ENCODE data around the gene FGGY.
"Not testable (repeated sequence)": the region's sequence is repeated elsewhere in the genome, so short reads cannot be mapped to it uniquely, and the experiment has no call there.

Gene FGGY

GRCh38 chr1:59453297-59453968 lies 156.5 kb downstream of the FGGY start:
- in situ Hi-C loops (cut with HindIII; ENCODE audit: low sequenced_read_pairs), result no loop called here
- DNase-seq (ENCODE audit: low read depth), result no peak
- no peak for TF ChIP-seq CTCF (IDR thresholded peaks at IDR 0.05; ENCODE audit: low read depth, low read length, missing control alignments)
- no peak overlapping the region for H3K4me3 ChIP-seq (ENCODE audit: low read depth, low read length)

- no peak for DNase-seq (ENCODE audit: low read depth)
- in situ Hi-C loops (cut with HindIII; ENCODE audit: low sequenced_read_pairs), result no loop called here
- no peak for TF ChIP-seq CTCF (IDR thresholded peaks at IDR 0.05; ENCODE audit: low read depth, low read length, missing control alignments)
These were observed 158.3 kb downstream of the FGGY start for GRCh38 chr1:59455206-59455605.

GRCh38 chr1:59457786-59458185 lies 160.9 kb downstream of the FGGY start:
- in situ Hi-C loops (cut with HindIII; ENCODE audit: low sequenced_read_pairs), result no loop called here
- no peak overlapping the region for H3K4me3 ChIP-seq (ENCODE audit: low read depth, low read length)
- TF ChIP-seq CTCF (IDR thresholded peaks at IDR 0.05; ENCODE audit: low read depth, low read length, missing control alignments), result no peak

More at GRCh38 chr1:59455206-59455605, 158.3 kb downstream of the FGGY start:
- H3K4me3 ChIP-seq (ENCODE audit: low read depth, low read length), result no peak overlapping the region

GRCh38 chr1:59458884-59459283 lies 162.0 kb downstream of the FGGY start:
- DNase-seq (ENCODE audit: low read depth), result no peak
- no peak overlapping the region for H3K4me3 ChIP-seq (ENCODE audit: low read depth, low read length)
- no peak for TF ChIP-seq CTCF (IDR thresholded peaks at IDR 0.05; ENCODE audit: low read depth, low read length, missing control alignments)
- in situ Hi-C loops (cut with HindIII; ENCODE audit: low sequenced_read_pairs), result no loop called here

More at GRCh38 chr1:59457786-59458185, 160.9 kb downstream of the FGGY start:
- no peak for DNase-seq (ENCODE audit: low read depth)

GRCh38 chr1:59462942-59463341 lies 166.0 kb downstream of the FGGY start:
- H3K4me3 ChIP-seq (ENCODE audit: low read depth, low read length); in situ Hi-C loops (cut with HindIII; ENCODE audit: low sequenced_read_pairs): not testable (repeated sequence)

GRCh38 chr1:59465478-59465877 lies 168.6 kb downstream of the FGGY start:
- DNase-seq (ENCODE audit: low read depth), result not testable (repeated sequence)

More at GRCh38 chr1:59462942-59463341, 166.0 kb downstream of the FGGY start:
- not testable (repeated sequence) for DNase-seq (ENCODE audit: low read depth)

GRCh38 chr1:59468828-59469428 lies 172.0 kb downstream of the FGGY start:
- no peak overlapping the region for H3K4me3 ChIP-seq (ENCODE audit: low read depth, low read length)
- TF ChIP-seq CTCF (IDR thresholded peaks at IDR 0.05; ENCODE audit: low read depth, low read length, missing control alignments), result no peak
- in situ Hi-C loops (cut with HindIII; ENCODE audit: low sequenced_read_pairs), result no loop called here
- no peak for DNase-seq (ENCODE audit: low read depth)

More at GRCh38 chr1:59465478-59465877, 168.6 kb downstream of the FGGY start:
- H3K4me3 ChIP-seq (ENCODE audit: low read depth, low read length); in situ Hi-C loops (cut with HindIII; ENCODE audit: low sequenced_read_pairs): not testable (repeated sequence)

- H3K4me3 ChIP-seq (ENCODE audit: low read depth, low read length); in situ Hi-C loops (cut with HindIII; ENCODE audit: low sequenced_read_pairs); DNase-seq (ENCODE audit: low read depth): not testable (repeated sequence)
These were observed 175.2 kb downstream of the FGGY start for GRCh38 chr1:59471991-59472570.
